GM19463 (cell line): ENCODE results near the gene GABRG3.

ENCODE experiments used
- ATAC-seq: cut with Tn5 transposase; IDR thresholded peaks from one replicate; pipeline ENCODE4 v1.9.1; 2021; ENCODE audit warnings: mild to moderate bottlenecking, moderate library complexity; ENCODE audit not compliant: unreplicated experiment

Gene GABRG3

DNA sequence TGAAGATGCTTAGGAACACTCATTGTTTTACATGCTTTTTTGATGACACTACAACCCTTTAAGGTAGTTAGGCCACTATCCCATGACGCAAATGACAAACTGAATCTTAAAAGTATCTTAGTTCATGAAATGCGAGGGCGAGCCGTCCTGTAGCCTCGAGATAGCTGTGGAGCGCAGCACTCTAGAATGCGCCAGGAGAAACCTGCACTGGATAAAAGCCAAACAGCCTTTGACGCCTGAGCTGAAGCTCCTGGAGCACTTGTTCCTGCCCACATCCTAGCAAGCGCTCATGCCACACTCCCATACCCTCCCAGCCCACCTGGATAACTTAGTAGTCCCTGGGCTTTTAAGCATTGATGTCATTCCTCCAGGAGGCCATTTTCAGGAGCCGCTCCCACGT is 516.9 kb downstream of the GABRG3 start:
- ATAC-seq: no peak

- ATAC-seq: no peak
These were observed 520.0 kb downstream of the GABRG3 start for GRCh38 chr15:27490867-27491595.

GRCh38 chr15:27491666-27492621 is 521.0 kb downstream of the GABRG3 start:
- ATAC-seq: no peak

- ATAC-seq: no peak
These were observed 525.0 kb downstream of the GABRG3 start for GRCh38 chr15:27495963-27496459.

- no peak for ATAC-seq
These were observed 527.7 kb downstream of the GABRG3 start for GRCh38 chr15:27498700-27499099.

DNA sequence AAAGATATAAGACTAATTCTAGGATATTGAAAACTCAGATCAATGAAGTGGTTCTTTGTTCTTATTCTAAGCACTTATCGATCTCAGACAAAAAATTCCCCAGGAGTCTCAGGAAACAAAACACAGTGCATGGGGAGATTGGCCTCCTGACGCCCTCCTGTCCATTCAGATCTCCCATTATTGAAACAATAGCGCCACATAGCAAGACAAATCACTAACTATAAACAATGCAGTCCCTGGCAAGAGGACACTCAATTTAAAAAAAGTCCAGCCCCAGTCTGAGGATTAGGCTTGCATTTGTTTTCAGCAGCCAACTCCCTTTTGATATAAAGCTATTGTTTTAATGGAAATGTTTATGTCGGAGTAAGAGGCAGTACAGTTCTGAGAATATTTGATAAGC is 528.2 kb downstream of the GABRG3 start:
- no peak for ATAC-seq

DNA sequence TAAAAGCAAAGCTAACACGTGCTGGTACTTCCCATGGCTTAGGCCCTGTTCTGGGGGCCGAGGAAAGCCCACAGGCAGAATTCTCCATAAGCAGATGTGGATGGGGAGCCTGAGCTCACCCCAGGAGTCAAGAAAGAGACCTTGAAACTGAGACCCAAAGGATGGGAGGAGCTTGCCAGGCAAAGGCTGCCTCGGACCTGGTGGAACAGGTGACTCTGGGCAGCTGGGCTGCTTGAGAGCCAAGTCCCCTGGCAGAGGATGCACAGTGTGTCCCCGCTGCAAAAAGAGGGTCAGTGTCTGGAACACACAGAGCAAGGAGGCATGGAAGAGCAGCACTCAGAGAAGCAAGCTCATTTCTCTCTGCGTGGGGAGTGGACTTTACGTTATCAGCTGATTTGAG is 528.7 kb downstream of the GABRG3 start:
- no peak for ATAC-seq

DNA sequence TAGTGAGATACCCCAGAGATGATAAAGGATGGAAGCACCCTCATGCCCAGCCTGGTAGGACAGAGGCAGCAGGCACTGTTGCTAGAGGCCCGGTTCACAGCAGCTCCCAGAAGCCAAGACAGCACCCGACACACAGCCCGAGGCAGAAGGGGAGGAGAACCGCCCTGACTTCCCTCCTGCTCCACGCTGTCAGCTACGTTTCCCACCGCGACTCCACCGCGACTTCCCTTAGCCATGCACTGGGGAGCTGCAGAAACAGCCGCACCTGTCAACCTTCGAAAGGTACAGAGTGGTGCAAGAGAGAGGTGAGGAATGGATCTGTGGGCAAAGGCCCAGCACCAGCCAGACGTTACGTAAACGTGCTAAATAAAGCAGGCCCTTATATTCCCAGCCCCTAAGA is 529.2 kb downstream of the GABRG3 start:
- no peak for ATAC-seq

- ATAC-seq: no peak
These were observed 535.8 kb downstream of the GABRG3 start for GRCh38 chr15:27506752-27507151.

GRCh38 chr15:27509014-27509413 is 538.0 kb downstream of the GABRG3 start:
- no peak for ATAC-seq

DNA sequence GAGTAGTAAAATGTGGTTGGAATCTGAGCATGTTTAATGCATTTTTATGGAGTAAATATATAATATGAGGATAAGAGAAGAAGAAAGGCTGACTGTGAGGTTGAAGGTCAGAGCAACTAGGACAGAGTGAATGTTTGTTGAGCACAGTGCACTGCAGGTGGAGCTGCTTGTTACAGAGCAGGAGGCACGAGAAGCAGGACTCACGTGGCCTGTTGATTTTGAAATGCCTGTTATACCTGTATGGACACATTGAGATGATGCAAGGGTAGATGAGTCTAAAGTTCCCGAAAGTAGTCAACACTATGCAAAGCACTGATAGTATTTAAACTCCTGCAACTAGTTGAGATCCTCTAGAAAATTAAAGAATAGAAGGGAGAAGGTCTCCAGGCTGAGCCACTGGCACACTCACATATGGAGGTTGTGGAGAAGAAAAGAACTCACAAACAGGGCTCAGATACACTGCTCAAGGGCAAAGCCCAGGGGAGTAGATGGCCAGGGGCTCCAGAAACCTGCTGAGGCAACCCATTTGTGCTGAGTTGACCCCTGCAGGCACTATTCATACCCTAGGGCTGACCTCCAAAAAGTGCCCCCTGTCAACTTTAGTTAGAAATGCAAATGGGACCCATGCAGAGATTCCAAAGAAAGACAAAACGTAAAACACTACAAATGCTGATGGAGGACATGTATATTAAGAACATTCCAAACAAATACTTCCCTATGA is 541.5 kb downstream of the GABRG3 start:
- no peak for ATAC-seq

- ATAC-seq: no peak
These were observed 543.5 kb downstream of the GABRG3 start for GRCh38 chr15:27514526-27514925.

DNA sequence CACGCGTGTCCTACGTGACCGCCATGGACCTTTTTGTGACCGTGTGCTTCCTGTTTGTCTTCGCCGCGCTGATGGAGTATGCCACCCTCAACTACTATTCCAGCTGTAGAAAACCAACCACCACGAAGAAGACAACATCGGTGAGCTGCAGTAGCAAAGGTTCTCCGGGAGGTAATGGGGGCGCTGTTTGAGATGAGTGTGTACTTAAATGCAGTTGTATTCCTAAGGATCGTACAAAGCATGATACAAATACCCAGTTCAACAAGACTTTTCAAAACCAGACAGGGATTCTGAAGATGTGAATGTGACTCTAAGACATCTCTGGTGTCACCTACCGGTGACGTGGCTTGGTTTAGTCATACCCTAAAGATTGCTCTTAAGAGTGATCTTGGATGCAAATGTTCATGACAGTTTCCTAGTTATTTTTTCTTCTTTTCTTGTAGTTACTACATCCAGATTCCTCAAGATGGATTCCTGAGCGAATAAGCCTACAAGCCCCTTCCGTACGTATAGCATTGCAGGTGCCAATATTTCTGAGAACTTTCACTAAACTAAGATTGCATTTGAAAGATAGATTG is 556.6 kb downstream of the GABRG3 start:
- no peak for ATAC-seq

DNA sequence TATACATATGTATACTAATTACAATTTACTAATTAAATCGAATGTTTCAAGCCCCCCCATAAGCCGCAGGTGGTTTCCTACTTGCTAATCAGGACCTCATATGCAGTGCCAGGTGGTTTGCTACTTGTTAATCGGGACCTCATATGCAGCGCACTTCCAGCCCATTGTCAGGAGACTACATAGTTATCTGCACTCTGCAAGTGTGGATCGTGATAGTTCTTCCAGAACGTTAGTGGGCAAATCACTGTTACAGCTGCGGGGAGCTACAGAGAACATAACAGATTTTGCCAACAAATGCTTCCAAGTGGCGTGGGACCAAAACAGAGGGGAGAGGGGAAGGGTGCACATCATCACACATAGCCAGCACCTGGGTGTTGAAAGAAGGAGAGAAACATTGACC is 558.4 kb downstream of the GABRG3 start:
- ATAC-seq: no peak

DNA sequence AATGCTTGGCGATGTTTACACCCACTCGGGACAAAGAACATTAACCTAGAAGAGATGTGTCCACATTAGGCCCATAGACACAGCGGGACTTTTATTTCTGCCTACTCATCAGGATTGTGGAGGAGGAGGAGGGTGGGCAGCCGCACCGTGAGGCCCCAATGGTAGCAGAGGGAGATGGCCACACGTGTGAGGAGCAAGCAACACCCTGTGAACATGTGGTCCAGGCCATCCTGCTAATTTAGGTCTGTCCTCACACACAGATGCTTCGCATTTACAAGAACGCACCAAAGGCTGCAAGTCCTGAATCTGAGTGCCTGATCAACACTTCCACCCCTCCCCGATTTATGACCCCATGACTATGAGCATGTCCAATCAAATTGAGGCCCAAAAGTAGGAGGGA is 560.0 kb downstream of the GABRG3 start:
- ATAC-seq: no peak

DNA sequence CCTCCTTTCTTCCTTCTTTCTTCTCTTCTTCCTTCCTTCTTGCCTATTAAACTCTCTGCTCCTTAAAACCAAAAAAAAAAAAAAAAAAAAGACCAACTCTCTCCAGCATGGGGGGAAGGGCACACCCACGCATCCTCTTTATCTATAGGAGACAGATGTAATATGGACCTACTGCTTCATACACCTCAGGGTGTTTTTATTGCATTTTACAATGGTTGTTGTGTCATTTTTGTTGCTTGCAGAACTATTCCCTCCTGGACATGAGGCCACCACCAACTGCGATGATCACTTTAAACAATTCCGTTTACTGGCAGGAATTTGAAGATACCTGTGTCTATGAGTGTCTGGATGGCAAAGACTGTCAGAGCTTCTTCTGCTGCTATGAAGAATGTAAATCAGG is 561.4 kb downstream of the GABRG3 start:
- no peak for ATAC-seq

DNA sequence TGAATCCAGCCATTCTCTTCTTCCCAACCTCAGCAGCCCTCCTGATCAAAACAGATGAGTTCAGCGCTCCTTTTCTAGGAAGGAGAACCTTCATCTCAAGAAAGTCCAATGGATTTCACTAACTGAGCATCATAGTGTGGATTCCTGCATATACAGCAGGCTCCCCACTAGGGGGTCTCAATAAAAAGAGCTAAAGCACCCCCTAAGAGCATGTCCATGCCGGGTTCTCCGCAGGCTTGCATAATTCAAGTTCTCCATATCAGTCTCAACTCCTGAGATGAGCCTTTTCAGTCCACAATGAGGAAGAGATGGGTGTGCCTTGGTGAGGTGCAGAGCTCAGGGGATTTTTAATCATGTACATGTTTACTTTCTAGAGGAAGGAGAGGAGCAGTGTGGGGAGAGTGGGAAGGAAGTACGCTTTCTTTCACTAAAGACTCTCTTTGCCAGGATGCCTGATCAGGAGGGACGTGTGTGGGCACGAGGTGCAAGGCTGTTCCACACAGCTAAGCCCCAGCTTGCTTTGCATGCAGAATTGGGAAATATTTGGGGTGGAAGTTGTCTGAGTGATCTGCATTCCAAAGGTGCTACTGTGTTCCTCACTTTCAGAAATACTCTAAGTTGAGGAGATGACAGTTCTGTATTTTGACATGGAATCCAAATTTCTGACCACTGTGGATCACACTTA is 564.6 kb downstream of the GABRG3 start:
- no peak for ATAC-seq

DNA sequence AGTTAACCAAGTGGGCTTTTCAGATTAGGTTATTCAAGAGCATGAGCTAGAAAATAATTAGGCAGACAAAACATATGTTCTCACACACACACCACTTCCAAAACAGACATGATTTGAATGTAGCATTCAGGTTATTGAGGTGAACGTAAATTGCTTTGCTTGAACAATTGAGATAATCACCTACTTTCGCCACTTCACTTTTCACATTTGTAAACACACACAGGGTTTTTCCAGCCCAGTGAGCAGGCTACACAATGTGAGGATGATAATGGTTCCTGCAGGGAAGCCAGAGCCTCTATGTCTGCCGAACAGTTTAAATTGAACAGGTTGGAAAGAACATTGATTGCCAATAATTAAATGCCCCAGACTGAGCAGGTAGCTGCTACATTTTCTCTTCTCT is 567.3 kb downstream of the GABRG3 start:
- no peak for ATAC-seq

GRCh38 chr15:27541581-27541980 is 570.6 kb downstream of the GABRG3 start:
- no peak for ATAC-seq

GRCh38 chr15:27545494-27546255 is 574.7 kb downstream of the GABRG3 start:
- ATAC-seq: no peak
